Pancreas (tissue), 10 donors: ENCODE measurements around the gene PLA2G15. TPM values are rescaled to one million over a fixed set of nuclear protein-coding genes. Genes with fewer than 3 reads are reported as not detected.

Experiments
- ATAC-seq, 4 donors: fragments of 200-7000 bp; cut with Tn5 transposase; one replicate each; pipeline versions ENCODE4 v1.8.0 to v1.9.1; 2020; ENCODE audit warnings: mild to moderate bottlenecking in 4 of 4, moderate library complexity in 4 of 4
- DNase-seq, 6 donors: peaks; one replicate each; pipeline ENCODE4 v3.0.0-alpha.2; 2020
- FAIRE-seq: peaks from 2 replicates; lab custom pipeline; 2012; peaks lifted over from hg19 to GRCh38; lab: Jason Lieb, UNC
- H3K27ac ChIP-seq, 4 donors: fragments of 200-600 bp; sonication (generic); 1 replicate in 3 of 4; 2 replicates in 1 of 4; pipeline versions ENCODE4 v1.5.0 to v1.8.0; 2020
- H3K27me3 ChIP-seq, 4 donors: fragments of 200-600 bp; one replicate each; pipeline ENCODE4 v1.8.0; 2021
- H3K36me3 ChIP-seq, 3 donors: fragments of 200-600 bp; sonication (generic) in 1 of 3; one replicate each; pipeline versions ENCODE4 v1.5.0 to v1.8.0; 2020 to 2021
- H3K4me1 ChIP-seq, 3 donors: fragments of 200-600 bp; one replicate each; pipeline ENCODE4 v1.8.0; 2021
- H3K4me3 ChIP-seq, 4 donors: fragments of 200-600 bp; sonication (generic) in 2 of 4; one replicate each; pipeline versions ENCODE4 v1.5.0 to v1.8.0; 2020 to 2021
- H3K9me3 ChIP-seq, 4 donors: fragments of 200-600 bp; one replicate each; pipeline ENCODE4 v1.8.0; 2021
- CTCF ChIP-seq, 4 donors: fragments of 200-600 bp; sonication (generic) in 3 of 4; IDR thresholded peaks; one replicate each; pipeline versions ENCODE4 v1.5.0 to v1.8.0; 2021; ENCODE audit warnings: antibody characterized with exemption in 4 of 4
- WGBS, 2 donors: extraction: QIAGEN DNeasy Blood & Tissue Kit; methylation state at CpG; one replicate each; pipeline ENCODE4 v1.1.7; 2013; 5-methylcytosine and 5-hydroxymethylcytosine counted together
- intact Hi-C, 3 donors: fragments of 100-400 bp; cut with DNase I; formaldehyde crosslinking; loops; one replicate each; pipeline versions ENCODE4 v1.11.1 to v1.14.2; 2022
- polyA plus RNA-seq, 2 donors: library from polyadenylated mRNA; stranded (reverse); fragments of 200-250 nt; gene quantifications; one replicate each; pipeline ENCODE4 v1.2.3, GENCODE V29; 2013
- total RNA-seq, 6 donors: library from RNA; stranded (reverse); fragmentation: NEBNext Ultra II Directional in 4 of 6; extraction: Animal tissue kit (Norgen Biotek cat#: 25700) in 4 of 6; gene quantifications; one replicate each; pipeline versions ENCODE4 v1.2.1 to v1.2.4, GENCODE V29; 2021 to 2023
- donor health status: healthy with polysubstance abuse.
- donor health status: DM: no; HTN: no; CAD: no; lungs with moderate emphysema.
- donor health status: DM: no; HTN: no; CAD: no.
- donor health status: control.
- donor health status: control.
- donor health status: Bipolar disorder and iron deficiency.
- donor health status: DM: yes; HTN: yes; CAD: no.
- donor health status: DM: no; HTN: no; CAD: no.
- donor health status: DM: no; HTN: no; CAD: no.
- donor health status: DM: yes; HTN: yes; CAD: no.

The PLA2G15 gene
- total and polyA plus RNA-seq, 8 donors, result 3.5 to 14.1 (median 5.6) TPM

- Histone ChIP-seq H3K4me1 (peaks cover 0 to 10% (median 0%) of the 10 kb centered on the region in 3 donors), H3K9me3 (no peaks in the 10 kb centered on the region), H3K27me3 (no peaks in the 10 kb centered on the region), H3K4me3 (peak overlapping the region in 2 of 4 donors; percentile 90 to 99), H3K36me3 (no peaks in the 10 kb centered on the region), H3K27ac (no peak overlapping the region)
- ATAC-seq, result no peak
- TF ChIP-seq CTCF (IDR thresholded peaks at IDR 0.05), result no peak
- intact Hi-C loops, result no loop called here
- DNase-seq, result peak in 2 of 6 donors; percentile 12 to 29
- FAIRE-seq, result no peak
- WGBS, 2 donors, result 84 to 85% methylated on average over 7 of the region's 7 CpGs
Observed at GRCh38 chr16:68246121-68246520, 948 bp downstream of the PLA2G15 start.

GRCh38 chr16:68246666-68247065 is 1.5 kb downstream of the PLA2G15 start:
- Histone ChIP-seq H3K27me3 (no peaks in the 10 kb centered on the region), H3K27ac (no peak overlapping the region), H3K4me1 (peaks cover 0 to 10% (median 0%) of the 10 kb centered on the region in 3 donors), H3K36me3 (no peaks in the 10 kb centered on the region), H3K4me3 (peak overlapping the region in 1 of 4 donors; percentile 99), H3K9me3 (no peaks in the 10 kb centered on the region)
- DNase-seq, result peak in 2 of 6 donors; percentile 15 to 21
- FAIRE-seq, result no peak
- no peak for TF ChIP-seq CTCF (IDR thresholded peaks at IDR 0.05)
- no peak for ATAC-seq
- intact Hi-C loops, result no loop called here
- WGBS, 2 donors, result 78 to 86% methylated on average over 5 of the region's 5 CpGs

- DNase-seq (peak in 1 of 6 donors; percentile 24), ATAC-seq (peak in 2 of 4 donors; percentile 5 to 6), FAIRE-seq (no peak)
- intact Hi-C loops, result no loop called here
- H3K27me3 ChIP-seq, result no peaks in the 10 kb centered on the region
- H3K9me3 ChIP-seq, result no peaks in the 10 kb centered on the region
- H3K4me1 ChIP-seq, result peaks cover 0 to 10% (median 0%) of the 10 kb centered on the region in 3 donors
- TF ChIP-seq CTCF (IDR thresholded peaks at IDR 0.05), result no peak
- WGBS, 2 donors, result 90 to 98% methylated on average over 4 of the region's 4 CpGs
- no peak overlapping the region for H3K27ac ChIP-seq
- H3K36me3 ChIP-seq, result no peaks in the 10 kb centered on the region
- no peak overlapping the region for H3K4me3 ChIP-seq
Observed at GRCh38 chr16:68247400-68247799, 2.2 kb downstream of the PLA2G15 start.

- peak in 1 of 6 donors; percentile 22 for DNase-seq
- 74 to 77% methylated on average over 4 of the region's 4 CpGs for WGBS, 2 donors
- Histone ChIP-seq H3K27ac (no peak overlapping the region), H3K4me3 (no peak overlapping the region), H3K9me3 (no peaks in the 10 kb centered on the region), H3K27me3 (no peaks in the 10 kb centered on the region), H3K36me3 (no peaks in the 10 kb centered on the region), H3K4me1 (peaks cover 0 to 10% (median 0%) of the 10 kb centered on the region in 3 donors)
- FAIRE-seq, result no peak
- intact Hi-C loops, result no loop called here
- TF ChIP-seq CTCF (IDR thresholded peaks at IDR 0.05), result no peak
- no peak for ATAC-seq
Observed at GRCh38 chr16:68247932-68248331, 2.8 kb downstream of the PLA2G15 start.

- intact Hi-C loops, result no loop called here
- 83 to 90% methylated on average over 4 of the region's 4 CpGs for WGBS, 2 donors
- H3K36me3 ChIP-seq, result no peaks in the 10 kb centered on the region
- H3K27ac ChIP-seq, result no peak overlapping the region
- DNase-seq (peak in 2 of 6 donors; percentile 9 to 20), ATAC-seq (no peak), FAIRE-seq (no peak)
- TF ChIP-seq CTCF (IDR thresholded peaks at IDR 0.05), result no peak
- H3K4me3 ChIP-seq, result no peak overlapping the region
- H3K9me3 ChIP-seq, result no peaks in the 10 kb centered on the region
- H3K27me3 ChIP-seq, result no peaks in the 10 kb centered on the region
- H3K4me1 ChIP-seq, result peaks cover 0 to 7% (median 0%) of the 10 kb centered on the region in 3 donors
Observed at GRCh38 chr16:68249371-68249770, 4.2 kb downstream of the PLA2G15 start.
